KOPT-K1 (cell line): Measurements from ENCODE around the gene ERI3.
A peak's percentile ranks its signal among the peaks of the same experiment; 100 is the strongest.

Experiments
- H3K27ac ChIP-seq: fragments of 200-600 bp; sonication (generic); 2 replicates; pipeline ENCODE4 v1.5.1; 2016; ENCODE audit warnings: antibody characterized with exemption, mild to moderate bottlenecking, low read depth, low read length; ENCODE audit not compliant: poor library complexity, severe bottlenecking
- H3K36me3 ChIP-seq: fragments of 200-600 bp; sonication (generic); 2 replicates; pipeline ENCODE4 v1.5.1; 2017; ENCODE audit warnings: antibody characterized with exemption, mild to moderate bottlenecking, low read length, moderate library complexity; ENCODE audit not compliant: insufficient read depth
- H3K9me3 ChIP-seq: fragments of 200-600 bp; sonication (generic); 2 replicates; pipeline ENCODE4 v1.5.1; 2017; ENCODE audit warnings: antibody characterized with exemption, low read length, mild to moderate bottlenecking; ENCODE audit not compliant: insufficient read depth, poor library complexity, severe bottlenecking

Gene ERI3, protein sequence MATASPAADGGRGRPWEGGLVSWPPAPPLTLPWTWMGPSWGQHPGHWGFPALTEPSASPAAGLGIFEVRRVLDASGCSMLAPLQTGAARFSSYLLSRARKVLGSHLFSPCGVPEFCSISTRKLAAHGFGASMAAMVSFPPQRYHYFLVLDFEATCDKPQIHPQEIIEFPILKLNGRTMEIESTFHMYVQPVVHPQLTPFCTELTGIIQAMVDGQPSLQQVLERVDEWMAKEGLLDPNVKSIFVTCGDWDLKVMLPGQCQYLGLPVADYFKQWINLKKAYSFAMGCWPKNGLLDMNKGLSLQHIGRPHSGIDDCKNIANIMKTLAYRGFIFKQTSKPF

DNA sequence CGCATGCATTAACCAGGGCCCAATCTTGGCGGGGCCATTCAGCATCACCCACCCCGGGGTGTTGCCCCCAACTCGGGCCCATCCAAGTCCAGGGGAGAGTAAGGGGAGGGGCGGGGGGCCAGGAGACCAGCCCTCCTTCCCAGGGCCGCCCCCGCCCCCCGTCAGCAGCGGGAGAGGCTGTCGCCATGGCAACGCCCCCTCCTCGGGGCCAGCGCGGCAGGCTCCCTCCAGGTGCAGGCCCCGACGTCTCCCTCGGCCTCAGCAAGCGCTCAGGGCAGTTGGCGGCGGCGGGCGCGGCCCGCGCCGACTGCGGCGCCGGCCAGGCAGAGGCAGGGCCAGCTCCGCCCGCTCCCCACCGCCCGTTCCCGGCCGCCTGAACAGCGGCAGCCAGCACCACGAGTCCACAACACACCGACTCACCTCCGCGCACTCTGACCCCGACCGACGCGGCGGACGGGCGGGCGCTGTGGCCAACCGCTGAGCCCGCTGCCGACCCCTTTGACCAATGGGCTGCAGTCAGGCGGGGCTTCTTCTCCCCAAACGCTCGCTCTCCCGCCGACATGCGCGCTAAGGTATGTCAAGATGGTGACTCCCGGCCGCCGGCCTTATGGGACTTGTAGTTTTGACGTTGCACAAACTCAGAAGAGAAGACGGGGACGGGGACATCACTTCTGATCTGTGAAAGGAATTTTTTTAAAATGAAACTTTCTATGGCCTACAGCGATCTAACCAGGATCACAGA lies at the start of gene ERI3:
Gene ERI3 (minus strand): TSS at position 418 of the 742 bp plus-strand sequence. CDS start 231 bp downstream, at position 187.
- Histone ChIP-seq H3K36me3 (no peaks in the 10 kb centered on the region), H3K27ac (peak within 1 kb of the TSS; percentile 50), H3K9me3 (no peaks in the 10 kb centered on the region)

DNA sequence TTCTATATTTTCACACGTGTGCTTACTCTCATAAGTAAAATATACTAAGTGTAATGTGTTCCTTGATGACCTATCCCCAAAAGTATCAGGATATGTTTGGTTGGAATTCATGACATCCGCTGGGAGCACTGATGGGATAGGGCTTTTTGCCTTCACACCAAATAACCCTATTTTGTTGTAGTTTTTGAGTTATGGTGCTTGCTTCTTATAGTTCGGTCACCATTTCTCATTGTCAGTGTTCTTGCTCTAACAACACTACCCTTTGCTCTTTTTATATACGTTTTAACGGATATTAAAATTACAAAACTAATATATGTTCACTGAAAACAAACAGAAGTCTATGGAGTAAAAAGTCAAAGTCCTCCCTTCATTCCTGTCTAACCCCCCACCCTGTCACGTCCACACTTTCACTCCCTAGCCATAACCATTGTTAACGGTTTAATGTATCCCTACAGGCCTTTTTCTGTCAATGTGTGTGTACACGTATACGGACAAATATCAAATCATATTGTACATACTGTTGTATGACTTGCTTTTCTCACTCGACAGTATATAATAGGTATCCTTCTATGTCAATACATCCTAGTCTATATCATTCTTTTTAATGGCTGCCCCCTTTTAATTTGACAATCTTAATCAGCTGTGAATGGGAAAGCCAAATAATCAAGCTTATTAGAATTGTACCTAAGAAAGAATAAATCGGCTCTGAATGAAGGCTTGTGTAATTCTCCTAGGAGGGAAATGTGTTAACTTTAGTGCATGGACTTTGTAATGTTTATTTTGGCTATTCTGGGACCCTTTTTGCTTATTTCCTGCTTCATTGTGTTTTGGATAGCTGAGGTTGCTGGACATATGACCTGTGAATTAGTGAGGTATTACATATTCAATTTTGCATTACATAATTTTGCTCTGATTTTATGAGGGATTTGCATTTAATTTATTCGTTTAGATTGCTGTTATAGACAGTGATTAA lies 46.5 kb upstream of the ERI3 start:
- H3K27ac ChIP-seq = no peak overlapping the region
- H3K9me3 ChIP-seq = peaks cover 13% of the 10 kb centered on the region
- no peaks in the 10 kb centered on the region for H3K36me3 ChIP-seq

DNA sequence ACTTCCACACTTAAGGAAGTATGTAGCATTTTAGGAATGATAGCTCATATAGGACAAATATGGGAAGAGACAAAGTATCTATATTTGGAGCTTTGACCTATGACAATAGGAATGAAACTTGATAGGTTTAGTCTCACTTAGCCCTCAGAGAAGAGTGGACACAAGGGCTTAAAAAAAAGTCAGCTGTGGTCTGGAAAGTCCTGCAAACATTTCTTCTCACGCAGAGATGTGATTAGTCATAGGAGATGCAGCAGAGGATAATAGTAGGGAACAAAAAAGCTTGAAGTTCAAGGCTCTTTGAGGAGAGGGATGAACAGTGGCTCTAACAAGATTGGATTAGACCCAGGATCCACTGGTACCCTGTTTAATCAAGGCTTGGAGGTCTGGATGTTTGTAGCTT lies 35.2 kb upstream of the ERI3 start:
- no peaks in the 10 kb centered on the region for H3K9me3 ChIP-seq
- no peaks in the 10 kb centered on the region for H3K36me3 ChIP-seq
- H3K27ac ChIP-seq = no peak overlapping the region

DNA sequence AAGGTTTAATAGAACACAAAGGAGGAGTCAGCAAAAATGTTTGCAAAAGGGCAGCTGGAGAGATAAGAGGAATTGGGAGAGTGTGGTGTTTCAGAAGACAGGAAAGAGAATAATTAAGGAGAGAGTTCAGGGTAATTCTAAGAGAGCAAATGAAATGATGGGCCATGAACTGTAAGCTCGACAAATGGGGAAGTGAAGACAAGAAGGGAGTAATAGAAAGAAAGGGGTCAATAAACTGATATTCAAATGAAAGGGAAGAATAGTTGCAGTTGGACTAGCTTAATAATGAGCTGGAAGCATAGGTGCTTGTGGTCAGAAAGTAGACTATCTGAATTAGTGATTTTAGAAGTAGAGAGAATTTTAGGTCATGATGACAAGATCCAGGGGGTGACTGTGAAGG lies 34.4 kb upstream of the ERI3 start:
- Histone ChIP-seq H3K36me3 (no peaks in the 10 kb centered on the region), H3K9me3 (no peaks in the 10 kb centered on the region), H3K27ac (no peak overlapping the region)

DNA sequence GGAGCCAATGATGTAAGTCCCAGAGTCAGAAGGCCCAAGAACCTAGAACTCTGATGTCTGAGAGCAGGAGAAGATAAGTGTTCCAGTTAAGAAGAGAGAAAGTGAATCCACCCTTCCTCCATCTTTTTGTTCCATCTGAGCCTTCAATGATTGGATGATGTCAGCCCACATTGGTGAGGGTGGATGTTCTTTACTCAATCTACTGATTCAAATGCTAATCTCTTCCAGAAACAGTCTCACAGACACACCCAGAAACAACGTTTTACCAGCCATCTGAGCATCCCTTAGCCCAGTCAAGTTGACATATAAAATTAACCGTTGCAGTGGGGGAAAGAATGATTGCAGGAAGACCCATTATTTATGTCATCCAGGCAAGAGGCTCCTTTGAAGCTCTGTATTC lies 33.5 kb upstream of the ERI3 start:
- H3K27ac ChIP-seq = no peak overlapping the region
- no peaks in the 10 kb centered on the region for H3K36me3 ChIP-seq
- no peaks in the 10 kb centered on the region for H3K9me3 ChIP-seq

DNA sequence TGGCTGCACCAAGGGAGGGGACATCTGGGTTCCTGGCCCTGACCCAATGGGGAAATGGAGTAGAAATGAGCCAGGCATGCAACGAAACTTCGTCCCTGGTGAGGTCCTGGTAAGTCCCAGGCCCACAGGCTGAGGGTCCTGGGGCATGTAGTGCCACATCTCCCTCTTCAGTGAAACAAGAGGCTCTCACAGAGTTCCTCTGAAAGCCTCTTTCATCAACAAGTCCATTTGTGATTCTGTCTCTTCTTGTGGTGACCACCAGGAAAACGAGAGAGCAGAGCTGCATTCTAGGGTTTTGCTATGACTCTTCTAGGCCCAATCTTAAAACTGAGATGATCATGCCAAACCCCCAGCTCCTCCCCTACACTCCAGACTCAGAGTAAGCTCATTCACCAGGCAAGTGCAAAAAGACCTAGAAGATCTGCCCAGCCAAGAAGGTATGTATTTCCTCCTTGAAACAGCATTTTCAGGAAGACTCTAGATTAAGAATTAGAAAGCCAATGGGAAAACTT lies 25.7 kb upstream of the ERI3 start:
- no peaks in the 10 kb centered on the region for H3K9me3 ChIP-seq

DNA sequence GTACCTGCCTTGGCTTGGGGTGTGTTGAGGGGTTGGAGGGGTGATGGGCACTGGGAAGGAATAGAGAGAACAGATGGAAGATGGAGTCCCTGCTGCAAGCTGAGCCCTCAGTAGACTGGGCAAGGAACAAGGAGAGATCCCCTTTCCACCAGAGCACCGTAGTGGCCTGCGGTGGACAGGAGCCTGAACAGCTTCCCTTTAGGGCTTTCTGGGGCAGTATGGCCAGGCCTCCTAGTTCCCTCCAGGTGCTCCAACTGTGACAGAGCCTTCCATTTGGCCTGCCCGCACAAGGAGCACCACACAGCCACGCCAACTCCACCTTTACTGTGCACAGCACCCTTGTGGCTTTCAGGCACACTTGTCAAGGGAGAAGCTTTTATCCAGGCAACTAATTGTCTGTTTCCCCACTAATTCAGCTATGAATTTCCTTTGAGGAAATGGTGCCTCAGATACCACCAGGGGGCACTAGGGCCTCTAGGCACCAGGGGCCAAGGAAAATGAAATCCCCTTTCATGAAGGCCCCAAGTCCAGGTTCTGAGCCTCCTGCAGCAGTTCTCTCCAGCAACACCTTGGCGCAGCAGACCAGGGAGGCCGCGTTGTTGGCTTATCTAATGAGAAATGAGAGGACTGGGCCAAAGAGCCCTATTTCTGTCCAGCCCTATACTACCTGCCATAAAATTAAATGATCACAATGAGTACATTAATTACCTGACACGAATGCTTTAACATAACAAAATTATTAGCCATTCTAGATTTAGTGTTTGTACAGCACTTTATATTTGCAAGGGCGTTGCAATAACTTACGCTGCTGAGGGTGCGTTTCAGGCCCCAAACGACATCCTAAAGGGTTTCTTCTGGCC lies 23.1 kb upstream of the ERI3 start:
- Histone ChIP-seq H3K9me3 (no peaks in the 10 kb centered on the region), H3K27ac (no peak overlapping the region), H3K36me3 (no peaks in the 10 kb centered on the region)

More for the DNA sequence above, 25.7 kb upstream of the ERI3 start:
- Histone ChIP-seq H3K36me3 (no peaks in the 10 kb centered on the region), H3K27ac (no peak overlapping the region)

DNA sequence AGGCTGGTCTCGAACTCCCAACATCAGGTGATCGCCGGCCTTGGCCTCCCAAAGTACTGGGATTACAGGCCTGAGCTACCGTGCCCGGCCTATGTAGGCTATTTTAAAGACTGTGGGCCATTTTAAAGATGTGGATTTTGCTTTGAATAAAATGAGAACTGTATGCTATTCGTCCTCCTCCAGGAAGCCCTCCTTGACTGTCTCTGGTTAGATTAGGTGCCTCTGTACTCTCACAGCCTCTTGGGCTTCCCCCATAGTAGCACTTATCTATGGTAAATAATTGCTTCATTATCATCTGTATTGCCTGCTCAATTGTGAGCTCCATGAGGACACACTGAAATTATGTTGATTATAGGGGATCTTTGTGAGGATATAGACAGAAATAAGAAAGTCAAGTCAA lies 20.5 kb upstream of the ERI3 start:
- H3K9me3 ChIP-seq = no peaks in the 10 kb centered on the region
- no peak overlapping the region for H3K27ac ChIP-seq
- no peaks in the 10 kb centered on the region for H3K36me3 ChIP-seq

DNA sequence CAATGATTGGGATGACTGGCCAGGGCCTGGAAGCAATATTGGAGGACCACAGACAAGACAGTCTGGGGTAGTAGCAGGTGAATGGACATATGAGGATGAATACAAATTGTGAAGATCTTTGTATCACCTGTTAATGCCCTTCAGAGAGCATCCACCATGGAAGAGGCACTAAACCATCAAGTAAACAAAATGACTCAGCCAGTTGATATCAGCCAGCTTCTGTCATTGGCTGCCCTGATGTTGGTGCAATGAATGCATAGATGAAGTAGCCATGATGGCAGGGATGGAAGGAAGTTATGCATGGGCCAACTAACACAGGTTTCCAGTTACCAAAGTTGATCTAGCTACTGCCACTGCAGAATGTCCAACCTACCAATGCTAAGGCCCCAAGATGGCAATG lies 16.1 kb upstream of the ERI3 start:
- Histone ChIP-seq H3K9me3 (no peaks in the 10 kb centered on the region), H3K36me3 (no peaks in the 10 kb centered on the region), H3K27ac (no peak overlapping the region)

DNA sequence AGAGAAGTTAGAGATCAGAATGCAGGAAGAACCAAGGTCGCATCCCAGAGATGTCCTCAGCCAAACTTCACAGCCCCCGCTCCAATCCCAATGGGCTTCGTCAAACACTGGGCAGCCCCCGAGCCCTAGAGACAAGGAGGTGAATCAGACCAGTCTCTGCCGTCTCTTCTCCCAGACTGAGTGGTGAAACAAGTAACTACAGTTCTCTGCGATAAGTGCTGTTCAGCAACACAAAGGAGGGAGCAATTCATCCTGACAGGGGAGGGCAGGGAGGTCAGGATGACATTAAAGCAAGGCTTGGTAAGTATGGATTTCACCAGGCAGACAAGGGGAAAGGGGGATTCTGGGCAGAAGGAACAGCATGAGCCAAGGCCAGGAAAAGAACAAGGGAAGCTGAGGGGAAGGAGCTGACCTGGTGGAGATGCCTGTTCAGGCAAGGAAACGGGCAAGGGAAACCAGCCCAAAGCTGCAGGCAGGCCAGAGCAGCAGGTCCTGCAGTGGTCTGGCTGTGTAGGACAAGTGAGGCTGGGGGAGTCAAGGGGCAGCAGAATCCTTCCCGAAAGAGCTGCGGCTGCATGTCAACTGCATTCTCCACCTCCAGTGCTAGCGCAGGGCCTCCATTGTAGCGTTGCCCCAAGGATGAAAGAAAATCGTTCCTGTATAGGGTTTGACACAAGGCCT lies 13.6 kb upstream of the ERI3 start:
- Histone ChIP-seq H3K9me3 (no peaks in the 10 kb centered on the region), H3K27ac (no peak overlapping the region), H3K36me3 (no peaks in the 10 kb centered on the region)

DNA sequence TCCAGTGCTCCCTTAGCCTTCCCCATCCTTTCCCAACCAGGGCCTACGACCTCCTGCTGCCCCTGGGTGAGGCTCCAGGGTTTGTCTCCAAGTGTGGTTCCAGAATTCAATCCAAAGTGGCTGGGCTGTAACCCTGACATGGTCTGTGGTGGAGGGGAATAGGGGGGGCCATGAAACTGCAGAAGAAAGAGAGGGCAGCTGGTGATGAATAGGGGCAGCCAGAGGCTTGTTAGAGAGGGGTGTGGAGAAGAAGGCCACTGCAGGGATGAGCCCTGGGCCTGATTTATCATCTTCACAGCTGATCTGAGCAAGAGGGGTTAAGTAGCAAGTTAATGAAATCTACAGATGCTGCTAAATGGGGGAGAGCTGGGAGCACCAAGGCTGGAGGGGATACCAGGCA lies 12.9 kb upstream of the ERI3 start:
- H3K36me3 ChIP-seq = no peaks in the 10 kb centered on the region

DNA sequence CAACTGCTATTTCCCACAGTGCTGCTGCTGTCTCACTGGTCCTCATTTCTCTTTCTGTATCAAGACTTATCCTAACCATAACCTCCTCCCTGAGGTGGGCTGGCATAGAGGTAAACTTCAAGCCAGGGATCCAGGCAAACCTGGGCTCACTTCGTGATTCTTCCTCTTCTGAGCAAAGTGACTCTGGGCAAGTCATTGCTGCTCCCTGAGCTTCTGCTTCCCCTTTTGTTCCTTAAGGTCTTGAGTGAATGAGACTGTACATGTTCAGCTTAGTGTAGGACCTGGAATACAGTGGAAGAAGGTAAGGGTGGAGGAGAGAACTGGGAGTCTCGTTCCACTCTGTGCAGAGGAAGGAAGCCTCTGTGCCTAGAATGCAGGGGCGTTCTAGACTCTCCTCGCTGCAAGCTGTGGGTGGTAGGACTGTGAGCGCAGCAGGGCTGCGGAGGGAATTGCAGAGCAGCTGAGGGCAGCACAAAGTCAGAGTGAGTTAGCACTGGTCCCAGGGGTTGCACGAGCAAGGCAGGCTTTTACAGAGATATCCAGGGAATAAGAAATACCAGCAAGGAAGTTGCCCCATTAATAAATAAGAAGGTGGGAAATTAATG lies 11.4 kb upstream of the ERI3 start:
- H3K36me3 ChIP-seq = no peaks in the 10 kb centered on the region
- H3K9me3 ChIP-seq = no peaks in the 10 kb centered on the region
- H3K27ac ChIP-seq = no peak overlapping the region

More for the DNA sequence above, 12.9 kb upstream of the ERI3 start:
- no peak overlapping the region for H3K27ac ChIP-seq
- H3K9me3 ChIP-seq = no peaks in the 10 kb centered on the region

DNA sequence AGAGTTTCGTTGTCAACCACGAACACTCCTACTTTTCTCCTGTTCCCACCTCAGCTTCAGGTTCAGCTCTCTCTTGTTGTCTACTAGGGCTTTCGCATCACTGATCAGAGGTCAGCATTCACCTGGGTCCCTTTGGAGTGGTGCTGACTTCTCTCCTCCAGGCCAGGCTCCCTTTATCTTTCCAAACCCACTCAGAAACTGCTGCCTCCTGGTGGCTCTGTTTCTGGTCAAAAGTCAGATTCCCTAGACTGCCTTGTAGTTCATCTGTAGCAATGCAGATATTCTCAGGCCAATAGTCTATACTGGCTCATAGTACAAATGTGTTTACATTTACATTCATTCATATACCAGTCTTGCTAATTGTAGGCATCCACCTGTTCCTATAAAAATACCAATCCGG lies 6.4 kb upstream of the ERI3 start:
- no peak overlapping the region for H3K27ac ChIP-seq

More for the DNA sequence above, 6.4 kb upstream of the ERI3 start:
- no peaks in the 10 kb centered on the region for H3K36me3 ChIP-seq
- H3K9me3 ChIP-seq = no peaks in the 10 kb centered on the region
